Measurements from ENCODE around the gene NOL7. TPM values are rescaled to one million over a fixed set of nuclear protein-coding genes. Genes with fewer than 3 reads are reported as not detected.

The NOL7 gene
- total and polyA plus RNA-seq, 2 of the 8 experiments (the other 6 are each of a cell fraction or from before 2014, with no cell fraction given) = 16.4 to 70.4 TPM

GRCh38 chr6:13624871-13625288 lies 9.7 kb downstream of the NOL7 start:
- Histone ChIP-seq H4K91ac (replicated peaks; ENCODE audit: insufficient read length, low read length) (no peak overlapping the region), H3K27ac (ENCODE audit: low read depth, low read length) (no peak overlapping the region), H3K14ac (ENCODE audit: insufficient read length) (no peak overlapping the region), H3K27me3 (replicated peaks in 1 of 4; ENCODE audit: control insufficient read depth in 3 of 4, extremely low read depth in 1 of 4, insufficient read depth in 3 of 4, low read length in 3 of 4) (no peaks in the 10 kb centered on the region), H3K4me2 (ENCODE audit: insufficient read depth in 1 of 2, low read depth in 2 of 2, low read length in 2 of 2) (no peak overlapping the region), H3K18ac (ENCODE audit: extremely low read depth, low read length) (no peak overlapping the region), H3K4me3 (ENCODE audit: extremely low read depth in 1 of 4, insufficient read depth in 2 of 4, low read depth in 3 of 4, low read length in 4 of 4) (no peak overlapping the region), H4K8ac (ENCODE audit: extremely low read depth, insufficient read depth, low read length) (no peak overlapping the region), H2BK120ac (replicated peaks; ENCODE audit: low read depth, low read length) (no peak overlapping the region), H3K23me2 (ENCODE audit: low read depth, low read length) (no peaks in the 10 kb centered on the region; the same call in 1 of the 2 replicates), H3K4ac (replicated peaks; ENCODE audit: insufficient read length, low read depth, low read length) (no peak overlapping the region), H2BK15ac (ENCODE audit: low read length) (no peak overlapping the region), H3K23ac (ENCODE audit: insufficient read length) (no peak overlapping the region), H2AK5ac (ENCODE audit: low read depth, low read length) (no peak overlapping the region), H3K79me1 (ENCODE audit: low read depth, low read length) (no peaks in the 10 kb centered on the region), H2AFZ (ENCODE audit: low read length) (no peak overlapping the region), H4K5ac (ENCODE audit: insufficient read length, low read depth, low read length) (no peak overlapping the region), H3K56ac (replicated peaks; ENCODE audit: insufficient read length, low read depth, low read length) (no peak overlapping the region), H2BK12ac (ENCODE audit: low read depth, low read length) (no peak overlapping the region), H2BK5ac (ENCODE audit: low read depth, low read length) (no peak overlapping the region), H2BK20ac (ENCODE audit: low read length) (no peak overlapping the region), H3K4me1 (replicated peaks in 1 of 4; ENCODE audit: control insufficient read depth in 3 of 4, insufficient read depth in 4 of 4, low read length in 3 of 4) (0 out of 7 replicates have a peak, but pooled peaks cover 0 to 2% (median 0%) of the 10 kb centered on the region in 4 experiments), H3K79me2 (ENCODE audit: control insufficient read depth in 1 of 2, insufficient read depth in 2 of 2, low read length in 2 of 2) (no peaks in the 10 kb centered on the region), H3K36me3 (ENCODE audit: control insufficient read depth in 2 of 4, insufficient read depth in 4 of 4, low read length in 3 of 4) (peaks cover 0 to 48% (median 28%) of the 10 kb centered on the region in 4 experiments; a peak in 6 of 8 replicates), H4K20me1 (replicated peaks in 1 of 2; ENCODE audit: control insufficient read depth in 1 of 2, insufficient read depth in 2 of 2, low read length in 2 of 2) (peaks cover 0 to 2% of the 10 kb centered on the region in 2 experiments), H3K9me3 (ENCODE audit: insufficient read depth in 2 of 2, low read depth in 1 of 2, low read length in 1 of 2) (no peaks in the 10 kb centered on the region), H3K9ac (replicated peaks in 1 of 4; ENCODE audit: extremely low read depth in 1 of 4, low read depth in 3 of 4, low read length in 3 of 4) (no peak overlapping the region)
- CTCF ChIA-PET (ENCODE audit: partially characterized antibody) = interaction anchor here (0.7 to 4.6 kb wide), 15 partner anchors 9 to 442 kb away, joined by 3 to 26 read pairs (median 3); partner anchors contain the start of genes NOL7 and SIRT5
- FAIRE-seq (peak; percentile 80), DNase-seq (ENCODE audit: low read depth in 1 of 2, low spot score in 2 of 2) (peak in 1 of 2 experiments; percentile 33)
- TF ChIP-seq YY1 (IDR thresholded peaks at IDR 0.05; ENCODE audit: low read depth, low read length) = peak; percentile 80; the same call in 1 of the 2 replicates
- peak in 2 of 3 experiments; percentile 62 to 79; a peak in 3 of 4 replicates for TF ChIP-seq CTCF (IDR thresholded peaks at IDR 0.05; ENCODE audit: control extremely low read depth in 1 of 3, insufficient read depth in 1 of 3, low read depth in 1 of 3, low read length in 3 of 3)
- peak; percentile 69 to 73 for TF ChIP-seq RAD21 (IDR thresholded peaks at IDR 0.05 in 1 of 2, conservative IDR thresholded peaks at IDR 0.05 in 1 of 2; ENCODE audit: low read depth in 2 of 2, low read length in 2 of 2)
- TF ChIP-seq SP2 (IDR thresholded peaks at IDR 0.05; ENCODE audit: low read length) = no peak
- POLR2A ChIA-PET (ENCODE audit: partially characterized antibody) = interaction anchor here (0.7 to 2.3 kb wide), 5 partner anchors 10 to 293 kb away, joined by 3 to 23 read pairs (median 4); partner anchors contain the start of genes NOL7 and SIRT5
- 58% methylated on average over 4 of the region's 4 CpGs; no CpG with 5 or more reads in 1 of the 2 experiments for WGBS, 2 experiments (ENCODE audit: extremely low coverage in 1 of 2, insufficient coverage in 1 of 2, insufficient read length in 1 of 2, insufficient replicate concordance in 2 of 2, low coverage in 1 of 2, low lambda C conversion rate in 2 of 2, missing lambda C conversion rate in 1 of 2)
